ENCODE measurements around the gene SFMBT1.
A peak's percentile ranks its signal among the peaks of the same experiment; 100 is the strongest.
"Not testable (repeated sequence)": the region's sequence is repeated elsewhere in the genome, so short reads cannot be mapped to it uniquely, and the experiment has no call there.

The SFMBT1 gene

GRCh38 chr3:53035825-53036619 lies 9.9 kb downstream of the SFMBT1 start:
- Mint-ChIP-seq H3K9me3 (no peaks in the 10 kb centered on the region), H3K36me3 (ENCODE audit: low read depth) (peaks cover 1% of the 10 kb centered on the region), H3K27me3 (ENCODE audit: low read depth) (no peaks in the 10 kb centered on the region), H3K4me1 (ENCODE audit: low read depth) (peaks cover 36% of the 10 kb centered on the region), H3K4me3 (peak overlapping the region; percentile 13), H3K27ac (no peak overlapping the region)

- H3K4me1 Mint-ChIP-seq (ENCODE audit: low read depth) = peaks cover 35% of the 10 kb centered on the region
- H3K4me3 Mint-ChIP-seq; H3K27me3 Mint-ChIP-seq (ENCODE audit: low read depth); H3K27ac Mint-ChIP-seq; H3K9me3 Mint-ChIP-seq; H3K36me3 Mint-ChIP-seq (ENCODE audit: low read depth): not testable (repeated sequence)
Observed at GRCh38 chr3:53035018-53035417, 10.9 kb downstream of the SFMBT1 start.

- not testable (repeated sequence) for H3K27ac Mint-ChIP-seq; H3K9me3 Mint-ChIP-seq; H3K36me3 Mint-ChIP-seq (ENCODE audit: low read depth); H3K27me3 Mint-ChIP-seq (ENCODE audit: low read depth); H3K4me3 Mint-ChIP-seq
- peaks cover 36% of the 10 kb centered on the region for H3K4me1 Mint-ChIP-seq (ENCODE audit: low read depth)
Observed at GRCh38 chr3:53034411-53034810, 11.5 kb downstream of the SFMBT1 start.

- Mint-ChIP-seq H3K27me3 (ENCODE audit: low read depth) (no peaks in the 10 kb centered on the region), H3K27ac (no peak overlapping the region), H3K36me3 (ENCODE audit: low read depth) (peaks cover 3% of the 10 kb centered on the region), H3K4me1 (ENCODE audit: low read depth) (peaks cover 24% of the 10 kb centered on the region), H3K9me3 (no peaks in the 10 kb centered on the region), H3K4me3 (no peak overlapping the region)
Observed at GRCh38 chr3:53032609-53033008, 13.3 kb downstream of the SFMBT1 start.

GRCh38 chr3:53030619-53031449 lies 15.0 kb downstream of the SFMBT1 start:
- H3K4me1 Mint-ChIP-seq (ENCODE audit: low read depth) = peaks cover 18% of the 10 kb centered on the region
- no peaks in the 10 kb centered on the region for H3K9me3 Mint-ChIP-seq
- peak overlapping the region; percentile 11 for H3K4me3 Mint-ChIP-seq
- peaks cover 3% of the 10 kb centered on the region for H3K36me3 Mint-ChIP-seq (ENCODE audit: low read depth)
- H3K27me3 Mint-ChIP-seq (ENCODE audit: low read depth) = no peaks in the 10 kb centered on the region
- peak overlapping the region; percentile 2 for H3K27ac Mint-ChIP-seq

GRCh38 chr3:53028641-53029040 lies 17.2 kb downstream of the SFMBT1 start:
- Mint-ChIP-seq H3K9me3 (no peaks in the 10 kb centered on the region), H3K4me3 (no peak overlapping the region), H3K4me1 (ENCODE audit: low read depth) (peaks cover 16% of the 10 kb centered on the region), H3K27me3 (ENCODE audit: low read depth) (no peaks in the 10 kb centered on the region), H3K27ac (no peak overlapping the region), H3K36me3 (ENCODE audit: low read depth) (peaks cover 3% of the 10 kb centered on the region)

- no peak overlapping the region for H3K4me3 Mint-ChIP-seq
- H3K4me1 Mint-ChIP-seq (ENCODE audit: low read depth) = peaks cover 28% of the 10 kb centered on the region
- H3K36me3 Mint-ChIP-seq (ENCODE audit: low read depth) = peaks cover 3% of the 10 kb centered on the region
- no peak overlapping the region for H3K27ac Mint-ChIP-seq
- no peaks in the 10 kb centered on the region for H3K27me3 Mint-ChIP-seq (ENCODE audit: low read depth)
- no peaks in the 10 kb centered on the region for H3K9me3 Mint-ChIP-seq
Observed at GRCh38 chr3:53027254-53027844, 18.5 kb downstream of the SFMBT1 start.

GRCh38 chr3:53026382-53027162 lies 19.3 kb downstream of the SFMBT1 start:
- peaks cover 4% of the 10 kb centered on the region for H3K36me3 Mint-ChIP-seq (ENCODE audit: low read depth)
- H3K4me1 Mint-ChIP-seq (ENCODE audit: low read depth) = peaks cover 30% of the 10 kb centered on the region
- no peak overlapping the region for H3K4me3 Mint-ChIP-seq
- no peaks in the 10 kb centered on the region for H3K9me3 Mint-ChIP-seq
- H3K27ac Mint-ChIP-seq = no peak overlapping the region
- no peaks in the 10 kb centered on the region for H3K27me3 Mint-ChIP-seq (ENCODE audit: low read depth)

- H3K9me3 Mint-ChIP-seq = no peaks in the 10 kb centered on the region
- peaks cover 28% of the 10 kb centered on the region for H3K4me1 Mint-ChIP-seq (ENCODE audit: low read depth)
- no peaks in the 10 kb centered on the region for H3K27me3 Mint-ChIP-seq (ENCODE audit: low read depth)
- peaks cover 2% of the 10 kb centered on the region for H3K36me3 Mint-ChIP-seq (ENCODE audit: low read depth)
- no peak overlapping the region for H3K27ac Mint-ChIP-seq
- H3K4me3 Mint-ChIP-seq = no peak overlapping the region
Observed at GRCh38 chr3:53024315-53024714, 21.6 kb downstream of the SFMBT1 start.

GRCh38 chr3:53023072-53023823 lies 22.6 kb downstream of the SFMBT1 start:
- no peak overlapping the region for H3K4me3 Mint-ChIP-seq
- H3K36me3 Mint-ChIP-seq (ENCODE audit: low read depth) = peaks cover 6% of the 10 kb centered on the region
- no peaks in the 10 kb centered on the region for H3K27me3 Mint-ChIP-seq (ENCODE audit: low read depth)
- peak overlapping the region; percentile 42 for H3K27ac Mint-ChIP-seq
- H3K4me1 Mint-ChIP-seq (ENCODE audit: low read depth) = peaks cover 34% of the 10 kb centered on the region
- H3K9me3 Mint-ChIP-seq = no peaks in the 10 kb centered on the region

GRCh38 chr3:53022647-53023046 lies 23.2 kb downstream of the SFMBT1 start:
- H3K27me3 Mint-ChIP-seq (ENCODE audit: low read depth) = no peaks in the 10 kb centered on the region
- H3K36me3 Mint-ChIP-seq (ENCODE audit: low read depth) = peaks cover 7% of the 10 kb centered on the region
- H3K27ac Mint-ChIP-seq = no peak overlapping the region
- no peaks in the 10 kb centered on the region for H3K9me3 Mint-ChIP-seq
- H3K4me3 Mint-ChIP-seq = no peak overlapping the region
- H3K4me1 Mint-ChIP-seq (ENCODE audit: low read depth) = peaks cover 35% of the 10 kb centered on the region

GRCh38 chr3:53016236-53016635 lies 29.6 kb downstream of the SFMBT1 start:
- Mint-ChIP-seq H3K4me1 (ENCODE audit: low read depth) (peaks cover 26% of the 10 kb centered on the region), H3K36me3 (ENCODE audit: low read depth) (peaks cover 16% of the 10 kb centered on the region), H3K4me3 (no peak overlapping the region), H3K27me3 (ENCODE audit: low read depth) (no peaks in the 10 kb centered on the region), H3K27ac (no peak overlapping the region), H3K9me3 (no peaks in the 10 kb centered on the region)

- H3K36me3 Mint-ChIP-seq (ENCODE audit: low read depth) = peaks cover 2% of the 10 kb centered on the region
- no peak overlapping the region for H3K27ac Mint-ChIP-seq
- H3K27me3 Mint-ChIP-seq (ENCODE audit: low read depth) = no peaks in the 10 kb centered on the region
- no peak overlapping the region for H3K4me3 Mint-ChIP-seq
- H3K4me1 Mint-ChIP-seq (ENCODE audit: low read depth) = peaks cover 7% of the 10 kb centered on the region
- no peaks in the 10 kb centered on the region for H3K9me3 Mint-ChIP-seq
Observed at GRCh38 chr3:53011324-53011723, 34.5 kb downstream of the SFMBT1 start.
